GM18909 (cell line): ENCODE data around the gene MORN2.
"Not testable (repeated sequence)": the region's sequence is repeated elsewhere in the genome, so short reads cannot be mapped to it uniquely, and the experiment has no call there.

Source experiments
- ATAC-seq: cut with Tn5 transposase; IDR thresholded peaks from one replicate; pipeline ENCODE4 v1.9.1; 2021; ENCODE audit warnings: mild to moderate bottlenecking; ENCODE audit not compliant: unreplicated experiment, poor library complexity

Gene MORN2

GRCh38 chr2:38875576-38876367 is at the start of gene MORN2, which contains the start of gene DHX57:
TSS of gene MORN2 (plus strand) at chr2:38875976.
TSS of gene DHX57 (minus strand) at chr2:38875934. CDS start at chr2:38868405, 7,529 bp downstream.
- ATAC-seq: peak; percentile 100

GRCh38 chr2:38827539-38828145 is 48.1 kb upstream of the MORN2 start:
- ATAC-seq: not testable (repeated sequence)

- no peak for ATAC-seq
Measured at GRCh38 chr2:38828460-38828859, 47.3 kb upstream of the MORN2 start.

DNA sequence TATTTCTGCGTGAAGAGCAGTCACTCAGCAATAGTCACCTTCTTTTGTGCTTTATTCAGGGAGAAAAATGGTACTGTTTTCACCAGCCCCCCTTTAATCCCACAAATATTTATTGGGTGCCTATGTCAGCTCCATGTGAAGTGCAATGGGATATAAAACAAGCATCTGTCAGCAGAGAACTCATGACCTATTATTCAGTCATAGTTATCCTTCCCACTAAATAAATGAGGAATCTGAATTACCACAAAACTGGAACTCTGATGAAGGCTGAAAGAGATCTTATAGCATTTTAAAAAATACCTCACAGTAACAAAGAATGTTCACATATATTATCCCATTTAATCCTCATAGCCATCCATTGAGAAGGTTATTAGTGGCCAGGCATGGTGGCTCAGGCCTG is 45.8 kb upstream of the MORN2 start:
- no peak for ATAC-seq

DNA sequence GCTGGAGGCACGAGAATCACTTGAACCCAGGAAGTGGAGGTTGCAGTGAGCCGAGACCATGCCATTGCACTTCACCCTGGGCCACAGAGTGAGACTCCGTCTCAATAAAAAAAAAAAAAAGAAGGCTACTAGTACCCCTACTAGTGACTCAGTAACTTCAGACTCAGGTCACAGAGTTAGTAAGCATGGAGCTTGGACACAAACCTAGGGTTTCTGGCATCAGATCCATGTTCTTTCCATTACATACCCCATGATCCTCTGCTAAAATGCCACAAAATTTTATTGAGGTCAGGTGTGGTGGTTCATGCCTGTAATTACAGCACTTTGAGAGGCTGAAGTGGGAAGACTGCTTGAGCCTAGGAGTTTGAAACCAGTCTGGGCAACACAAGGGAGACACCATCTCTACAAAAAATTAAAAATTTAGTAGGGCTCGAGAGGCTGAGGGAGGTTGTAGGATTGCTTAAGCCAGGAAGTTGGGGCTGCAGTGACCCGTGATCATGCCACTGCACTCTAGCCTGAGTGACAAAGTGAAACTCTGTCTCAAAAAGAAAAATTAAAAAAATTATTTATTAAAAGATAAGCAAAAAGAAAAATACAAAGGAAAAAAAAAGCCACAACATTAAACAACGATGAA is 45.1 kb upstream of the MORN2 start:
- no peak for ATAC-seq

GRCh38 chr2:38835015-38835601 is 40.7 kb upstream of the MORN2 start:
- ATAC-seq: no peak

DNA sequence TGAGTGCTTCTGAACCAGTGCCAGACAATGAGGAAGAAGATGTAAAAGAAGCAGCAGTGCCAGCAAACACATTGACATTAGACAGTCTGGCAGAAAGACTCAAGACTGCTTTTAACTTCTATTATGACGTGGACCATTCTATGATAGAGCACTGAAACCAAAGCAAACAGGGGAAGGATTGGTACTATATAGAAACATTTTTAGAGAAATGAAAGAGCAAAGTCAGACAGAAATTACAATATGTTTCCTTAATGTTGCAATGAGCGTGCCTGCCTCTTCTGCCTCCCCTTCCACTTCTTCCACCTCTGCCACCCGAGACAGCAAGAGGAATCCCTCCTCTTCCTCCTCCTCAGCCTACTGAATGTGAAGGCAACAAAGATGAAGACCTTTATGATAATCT is 39.8 kb upstream of the MORN2 start:
- ATAC-seq: peak; percentile 91

DNA sequence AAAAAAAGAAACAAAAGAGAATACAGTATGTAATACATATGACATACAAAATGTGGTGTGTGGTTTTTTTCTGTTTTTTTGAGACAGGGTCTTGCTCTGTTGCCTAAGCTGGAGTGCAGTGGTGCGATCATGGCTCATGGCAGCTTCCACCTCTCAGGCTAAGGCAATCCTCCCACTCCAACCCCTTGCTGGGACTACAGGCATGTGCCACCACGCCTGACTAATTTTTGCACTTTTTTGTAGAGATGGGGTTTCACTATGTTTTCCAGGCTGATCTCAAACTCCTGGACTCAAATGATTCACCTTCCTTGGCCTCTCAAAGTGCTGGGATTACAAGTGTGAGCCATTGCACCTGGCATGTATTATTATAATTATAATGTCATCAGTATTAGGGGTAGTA is 39.0 kb upstream of the MORN2 start:
- ATAC-seq: peak; percentile 25

GRCh38 chr2:38850045-38850444 is 25.7 kb upstream of the MORN2 start:
- peak; percentile 85 for ATAC-seq

DNA sequence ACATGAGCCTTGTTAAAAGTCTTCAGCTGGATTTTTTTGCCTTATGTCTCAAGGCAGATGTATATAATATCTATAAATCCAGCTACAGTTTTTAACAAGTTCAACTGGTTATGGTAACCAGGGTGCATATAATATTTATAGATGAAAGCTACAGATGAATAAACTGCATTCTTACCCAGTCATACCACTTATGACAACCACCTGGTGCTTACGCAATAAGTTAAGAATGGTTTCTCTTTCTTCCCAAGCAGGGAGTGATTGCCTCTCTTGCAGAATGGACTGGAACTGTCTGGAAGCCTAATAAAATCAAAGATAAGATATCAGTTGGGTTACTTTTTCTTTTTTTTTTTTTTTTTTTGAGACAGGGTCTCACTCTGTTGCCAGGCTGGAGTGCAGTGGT is 19.6 kb upstream of the MORN2 start:
- no peak for ATAC-seq

GRCh38 chr2:38862476-38862875 is 13.3 kb upstream of the MORN2 start:
- no peak for ATAC-seq

GRCh38 chr2:38863061-38863695 is 12.6 kb upstream of the MORN2 start:
- no peak for ATAC-seq

GRCh38 chr2:38866773-38867443 is 8.9 kb upstream of the MORN2 start:
- no peak for ATAC-seq

- no peak for ATAC-seq
Measured at GRCh38 chr2:38871432-38871831, 4.3 kb upstream of the MORN2 start.

DNA sequence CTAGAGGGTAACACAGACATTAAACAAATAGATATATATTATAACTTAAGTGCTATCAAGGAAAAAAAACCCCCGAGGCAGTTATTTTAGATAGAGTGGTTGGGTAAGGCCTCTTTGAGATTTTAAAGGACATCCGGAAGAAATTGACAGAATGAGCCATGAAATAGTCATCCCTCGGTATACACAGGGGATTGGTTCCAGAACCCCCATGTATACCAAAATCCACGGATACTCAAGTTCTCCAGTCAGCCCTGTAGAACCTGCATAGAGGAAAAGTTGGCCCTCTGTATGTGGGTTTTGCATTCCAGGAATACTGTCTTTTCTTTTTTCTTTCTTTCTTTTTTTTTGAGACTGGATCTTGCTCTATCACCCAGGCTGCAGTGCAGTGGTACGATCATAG is 2.0 kb upstream of the MORN2 start:
- no peak for ATAC-seq

- ATAC-seq: no peak
Measured at GRCh38 chr2:38875227-38875575, 575 bp upstream of the MORN2 start.

GRCh38 chr2:38876407-38876806 is 631 bp downstream of the MORN2 start:
- ATAC-seq: no peak

GRCh38 chr2:38886063-38886462 is 10.3 kb downstream of the MORN2 start:
- ATAC-seq: no peak

DNA sequence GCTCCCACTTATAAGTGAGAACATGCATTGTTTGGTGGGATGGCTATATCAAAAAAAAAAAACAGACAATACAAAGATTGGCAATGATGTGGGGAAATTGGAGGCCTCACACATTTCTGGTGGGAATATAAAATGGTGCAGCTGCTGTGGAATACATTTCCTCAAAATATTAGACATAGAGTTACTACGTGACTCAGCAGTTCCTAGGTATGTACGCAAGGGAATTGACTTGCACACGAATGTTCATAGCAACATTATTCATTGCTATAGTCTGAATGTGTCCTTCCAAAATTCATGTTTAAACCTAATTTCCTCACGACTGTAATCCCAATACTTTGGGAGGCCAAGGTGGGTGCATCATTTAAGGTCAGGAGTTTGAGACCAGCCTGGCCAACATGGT is 11.6 kb downstream of the MORN2 start:
- ATAC-seq: no peak

GRCh38 chr2:38887902-38888554 is 12.3 kb downstream of the MORN2 start:
- no peak for ATAC-seq
